Measurements from ENCODE around the gene DOCK6.

DOCK6 gene

GRCh38 chr19:11234486-11235075 is 27.7 kb downstream of the DOCK6 start:
- H3K4me3 ChIP-seq (replicated peaks; ENCODE audit: low read depth, low read length): no peak overlapping the region
- no peaks in the 10 kb centered on the region; the same call in 1 of the 2 replicates for H3K36me3 ChIP-seq (ENCODE audit: control insufficient read depth, insufficient read depth, low read length)
- TF ChIP-seq, protein P1, sequence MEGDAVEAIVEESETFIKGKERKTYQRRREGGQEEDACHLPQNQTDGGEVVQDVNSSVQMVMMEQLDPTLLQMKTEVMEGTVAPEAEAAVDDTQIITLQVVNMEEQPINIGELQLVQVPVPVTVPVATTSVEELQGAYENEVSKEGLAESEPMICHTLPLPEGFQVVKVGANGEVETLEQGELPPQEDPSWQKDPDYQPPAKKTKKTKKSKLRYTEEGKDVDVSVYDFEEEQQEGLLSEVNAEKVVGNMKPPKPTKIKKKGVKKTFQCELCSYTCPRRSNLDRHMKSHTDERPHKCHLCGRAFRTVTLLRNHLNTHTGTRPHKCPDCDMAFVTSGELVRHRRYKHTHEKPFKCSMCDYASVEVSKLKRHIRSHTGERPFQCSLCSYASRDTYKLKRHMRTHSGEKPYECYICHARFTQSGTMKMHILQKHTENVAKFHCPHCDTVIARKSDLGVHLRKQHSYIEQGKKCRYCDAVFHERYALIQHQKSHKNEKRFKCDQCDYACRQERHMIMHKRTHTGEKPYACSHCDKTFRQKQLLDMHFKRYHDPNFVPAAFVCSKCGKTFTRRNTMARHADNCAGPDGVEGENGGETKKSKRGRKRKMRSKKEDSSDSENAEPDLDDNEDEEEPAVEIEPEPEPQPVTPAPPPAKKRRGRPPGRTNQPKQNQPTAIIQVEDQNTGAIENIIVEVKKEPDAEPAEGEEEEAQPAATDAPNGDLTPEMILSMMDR (IDR thresholded peaks at IDR 0.05; ENCODE audit: insufficient read depth, low read length, poor library complexity, severe bottlenecking): no peak
- no peak for DNase-seq (ENCODE audit: extremely low read depth, insufficient read length)
- no peaks in the 10 kb centered on the region for H3K27me3 ChIP-seq (replicated peaks; ENCODE audit: control insufficient read depth, insufficient read depth, low read length)

DNA sequence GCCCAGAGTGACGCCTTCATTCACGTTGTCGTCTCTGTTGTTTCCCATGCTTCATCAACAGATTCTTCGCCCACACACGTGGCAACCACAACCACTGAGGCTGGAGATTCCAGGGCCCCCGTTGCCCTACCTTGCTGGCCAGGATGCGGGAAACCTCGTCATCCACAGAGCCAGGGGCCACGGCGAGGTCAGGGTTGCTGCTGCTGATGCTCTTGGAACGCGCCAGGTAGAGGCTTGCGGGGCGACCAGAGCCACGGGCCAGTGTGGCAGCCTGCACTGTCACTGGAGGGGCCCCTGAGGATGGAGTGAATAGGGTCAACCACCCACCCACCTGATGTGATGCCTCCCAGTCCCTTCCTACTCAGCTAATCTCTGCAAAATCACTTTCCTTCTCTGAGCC is 29.3 kb downstream of the DOCK6 start:
- Histone ChIP-seq H3K27me3 (replicated peaks; ENCODE audit: control insufficient read depth, insufficient read depth, low read length) (no peaks in the 10 kb centered on the region), H3K36me3 (ENCODE audit: control insufficient read depth, insufficient read depth, low read length) (no peaks in the 10 kb centered on the region; the same call in 1 of the 2 replicates), H3K4me3 (replicated peaks; ENCODE audit: low read depth, low read length) (no peak overlapping the region)
- DNase-seq (ENCODE audit: extremely low read depth, insufficient read length): no peak
- TF ChIP-seq, protein P1 (IDR thresholded peaks at IDR 0.05; ENCODE audit: insufficient read depth, low read length, poor library complexity, severe bottlenecking): no peak

- no peaks in the 10 kb centered on the region; the same call in 1 of the 2 replicates for H3K36me3 ChIP-seq (ENCODE audit: control insufficient read depth, insufficient read depth, low read length)
- H3K4me3 ChIP-seq (replicated peaks; ENCODE audit: low read depth, low read length): no peak overlapping the region
- H3K27me3 ChIP-seq (replicated peaks; ENCODE audit: control insufficient read depth, insufficient read depth, low read length): no peaks in the 10 kb centered on the region
- TF ChIP-seq, protein P1 (IDR thresholded peaks at IDR 0.05; ENCODE audit: insufficient read depth, low read length, poor library complexity, severe bottlenecking): no peak
- no peak for DNase-seq (ENCODE audit: extremely low read depth, insufficient read length)
Observed at GRCh38 chr19:11232555-11232954, 29.8 kb downstream of the DOCK6 start.

GRCh38 chr19:11230621-11231386 is 31.5 kb downstream of the DOCK6 start:
- Histone ChIP-seq H3K27me3 (replicated peaks; ENCODE audit: control insufficient read depth, insufficient read depth, low read length) (no peaks in the 10 kb centered on the region), H3K4me3 (replicated peaks; ENCODE audit: low read depth, low read length) (no peak overlapping the region), H3K36me3 (ENCODE audit: control insufficient read depth, insufficient read depth, low read length) (no peaks in the 10 kb centered on the region)
- TF ChIP-seq, protein P1 (IDR thresholded peaks at IDR 0.05; ENCODE audit: insufficient read depth, low read length, poor library complexity, severe bottlenecking): no peak
- no peak for DNase-seq (ENCODE audit: extremely low read depth, insufficient read length)

DNA sequence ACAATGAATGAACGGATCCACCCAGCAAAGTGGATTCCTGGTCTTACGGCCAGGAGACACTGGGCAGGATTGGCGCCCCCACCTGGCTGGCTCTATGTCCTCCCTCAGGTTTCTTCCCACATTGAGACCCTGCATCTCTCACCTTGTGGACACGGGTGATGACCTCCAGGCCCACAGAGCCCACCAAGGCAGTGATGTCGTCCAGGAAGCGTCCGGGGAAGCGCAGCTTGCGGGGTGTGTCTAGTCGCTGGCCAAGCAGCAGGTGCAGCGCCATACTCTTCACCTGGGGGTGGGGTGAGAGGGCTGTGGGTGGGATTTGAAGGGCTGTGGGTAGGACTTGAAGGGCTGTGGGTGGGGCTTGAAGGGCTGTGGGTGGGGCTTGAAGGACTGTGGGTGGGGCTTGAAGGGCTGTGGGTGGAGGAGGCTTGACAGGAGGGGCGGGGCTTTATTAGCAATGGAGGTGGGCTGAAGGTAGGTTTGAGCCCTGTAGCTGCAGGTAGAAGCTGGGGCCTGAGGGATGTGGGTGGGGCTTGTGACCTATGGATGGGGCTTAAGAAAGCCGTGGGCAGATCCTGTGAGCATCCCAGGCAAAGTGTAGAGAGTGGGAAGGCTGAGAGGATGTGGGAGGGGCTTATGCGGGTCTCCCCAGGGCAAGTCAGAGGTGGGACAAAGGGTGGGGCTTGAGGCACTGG is 35.0 kb downstream of the DOCK6 start:
- no peak for DNase-seq (ENCODE audit: extremely low read depth, insufficient read length)
- TF ChIP-seq, protein P1 (IDR thresholded peaks at IDR 0.05; ENCODE audit: insufficient read depth, low read length, poor library complexity, severe bottlenecking): peak; percentile 36
- Histone ChIP-seq H3K36me3 (ENCODE audit: control insufficient read depth, insufficient read depth, low read length) (no peaks in the 10 kb centered on the region), H3K4me3 (replicated peaks; ENCODE audit: low read depth, low read length) (no peak overlapping the region), H3K27me3 (replicated peaks; ENCODE audit: control insufficient read depth, insufficient read depth, low read length) (no peaks in the 10 kb centered on the region)
